ENCODE measurements around the gene RELB.

- TF ChIP-seq CTCF (IDR thresholded peaks at IDR 0.05) = no peak
- no peak for TF ChIP-seq POLR2A (IDR thresholded peaks at IDR 0.05)
Measured at GRCh38 chr19:45071969-45072790, 70.9 kb downstream of the RELB start.

Data from vagina (tissue), 2 donors.